AG09309 (cell line): ENCODE measurements around the gene TOM1.

ENCODE experiments used
- DNase-seq: peaks from one replicate; pipeline ENCODE4 v3.0.0-alpha.2; 2010; ENCODE audit warnings: low read depth
- H3K4me3 ChIP-seq: 2 replicates; pipeline ENCODE4 v1.5.1; 2011; ENCODE audit warnings: mild to moderate bottlenecking, low read depth, low read length, moderate library complexity; ENCODE audit not compliant: control insufficient read depth
- CTCF ChIP-seq: IDR thresholded peaks from 2 replicates; pipeline ENCODE4 v1.5.1; 2011; ENCODE audit warnings: mild to moderate bottlenecking, low read depth, low read length, inconsistent platforms; ENCODE audit not compliant: insufficient read depth, control insufficient read depth; ENCODE audit errors: missing control alignments

The TOM1 gene

GRCh38 chr22:35379146-35379993, 79.7 kb downstream of the TOM1 start:
- DNase-seq: no peak
- H3K4me3 ChIP-seq: no peak overlapping the region
- TF ChIP-seq CTCF: no peak

DNA sequence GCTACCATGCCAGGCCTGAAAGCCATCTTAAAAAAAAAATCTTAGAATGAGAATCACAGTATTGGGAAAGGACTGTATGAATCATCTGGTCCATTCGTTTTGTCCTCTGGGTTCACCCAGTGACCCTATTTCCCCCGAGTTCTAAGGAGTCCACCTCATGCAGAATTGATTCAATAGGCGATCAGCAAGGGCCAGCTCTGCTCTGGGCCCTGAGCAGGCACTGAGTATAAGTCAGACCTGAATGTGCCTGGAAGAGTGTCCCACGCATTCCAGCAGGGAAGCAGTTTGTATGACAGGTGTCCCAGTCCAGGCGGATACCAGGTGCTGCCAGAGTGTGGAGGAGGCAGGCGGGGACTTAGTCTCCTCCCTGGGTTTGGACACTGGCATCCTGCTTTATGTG, 80.3 kb downstream of the TOM1 start:
- DNase-seq: no peak
- no peak for TF ChIP-seq CTCF
- no peak overlapping the region for H3K4me3 ChIP-seq

DNA sequence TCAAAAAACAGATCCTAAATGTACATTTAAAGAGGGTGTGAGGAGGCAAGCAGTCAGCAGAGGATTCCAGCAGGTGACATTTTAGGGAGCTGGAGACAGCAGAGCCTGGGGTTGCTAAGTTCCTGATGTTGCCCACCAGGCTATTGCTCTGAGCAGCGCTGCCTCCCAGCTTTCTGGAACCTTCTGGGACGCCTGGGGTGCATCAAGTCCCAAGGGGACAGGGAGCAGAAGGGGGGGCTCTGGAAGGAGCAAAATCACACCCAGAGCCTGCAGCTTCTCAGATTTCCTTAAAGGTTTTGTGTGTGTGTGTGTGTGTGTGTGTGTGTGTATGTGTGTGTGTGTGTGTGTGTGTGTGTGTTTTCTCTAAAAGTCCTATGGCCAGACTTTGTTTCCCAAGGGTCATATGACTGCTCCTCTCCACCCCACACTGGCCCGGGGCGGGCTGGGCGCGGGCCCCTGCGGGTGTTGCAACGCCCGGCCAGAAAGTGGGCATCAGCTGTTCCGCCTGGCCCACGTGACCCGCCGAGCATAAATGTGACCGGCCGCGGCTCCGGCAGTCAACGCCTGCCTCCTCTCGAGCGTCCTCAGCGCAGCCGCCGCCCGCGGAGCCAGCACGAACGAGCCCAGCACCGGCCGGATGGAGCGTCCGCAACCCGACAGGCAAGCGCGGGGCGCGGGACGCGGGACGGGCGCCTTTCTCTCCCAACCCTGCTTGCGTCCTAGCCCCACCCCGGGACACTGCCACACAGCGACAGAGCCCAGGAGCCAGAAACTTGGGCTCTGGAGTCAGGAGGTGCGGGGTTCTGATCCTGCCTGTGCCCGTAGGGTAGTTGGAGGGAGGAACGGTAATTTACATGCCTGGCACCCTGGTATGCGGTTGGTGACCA, 81.1 kb downstream of the TOM1 start, which contains the start of gene HMOX1:
HMOX1 (plus strand) TSS at position 560 of the 887 bp plus-strand sequence; CDS start at position 638, 78 bp downstream.
- TF ChIP-seq CTCF: no peak
- peak; percentile 71 for DNase-seq
- peak within 1 kb of the TSS; percentile 59 for H3K4me3 ChIP-seq

DNA sequence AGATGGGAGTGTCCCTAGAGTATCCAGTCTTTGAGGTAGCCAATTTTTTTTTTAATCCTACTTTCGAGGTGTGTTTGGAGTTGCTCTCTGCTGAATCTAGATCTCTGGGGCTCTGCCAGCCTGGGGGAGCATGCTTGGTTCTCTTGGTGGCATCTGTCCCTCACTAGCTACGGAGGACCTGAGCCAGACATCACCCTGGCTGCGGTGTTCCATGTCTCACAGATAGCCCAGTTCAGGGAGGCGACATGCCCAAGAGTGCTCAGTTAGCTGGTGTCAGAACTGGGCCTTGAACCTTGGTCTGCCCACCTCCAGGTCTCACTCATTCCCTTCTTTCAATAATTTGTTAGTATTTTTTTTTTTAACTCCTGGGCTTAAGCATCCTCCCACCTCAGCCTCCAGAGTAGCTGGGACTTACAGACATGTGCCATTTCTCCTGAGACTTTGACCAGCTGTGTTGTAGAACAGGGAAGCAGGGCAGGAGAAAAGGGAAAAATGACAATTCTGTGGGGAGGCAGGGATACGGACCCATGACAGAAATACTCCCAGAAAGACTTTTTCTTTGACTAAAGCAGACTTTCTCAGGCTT, 81.8 kb downstream of the TOM1 start:
- no peak for DNase-seq
- no peak for TF ChIP-seq CTCF
- H3K4me3 ChIP-seq: peak overlapping the region; percentile 59

DNA sequence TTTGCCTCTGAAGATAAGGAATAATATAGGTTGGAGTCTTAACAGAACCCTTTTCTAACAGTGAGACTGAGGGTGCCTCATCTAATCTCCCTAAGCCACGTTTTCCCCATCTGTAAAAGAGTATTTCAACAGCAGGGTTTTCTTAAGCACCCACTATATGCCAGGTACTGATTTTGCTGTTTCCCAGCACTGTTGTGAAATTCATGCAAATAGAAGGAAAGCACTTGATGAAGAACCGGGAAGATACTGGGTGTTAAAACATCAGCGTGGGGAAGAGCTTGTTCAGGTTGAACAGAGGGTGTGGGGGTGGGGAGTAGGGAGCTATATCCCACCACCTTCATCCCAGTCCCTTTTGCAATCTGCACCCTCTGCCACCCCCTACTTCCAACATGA, 84.0 kb downstream of the TOM1 start:
- no peak for DNase-seq
- no peak overlapping the region for H3K4me3 ChIP-seq
- no peak for TF ChIP-seq CTCF

DNA sequence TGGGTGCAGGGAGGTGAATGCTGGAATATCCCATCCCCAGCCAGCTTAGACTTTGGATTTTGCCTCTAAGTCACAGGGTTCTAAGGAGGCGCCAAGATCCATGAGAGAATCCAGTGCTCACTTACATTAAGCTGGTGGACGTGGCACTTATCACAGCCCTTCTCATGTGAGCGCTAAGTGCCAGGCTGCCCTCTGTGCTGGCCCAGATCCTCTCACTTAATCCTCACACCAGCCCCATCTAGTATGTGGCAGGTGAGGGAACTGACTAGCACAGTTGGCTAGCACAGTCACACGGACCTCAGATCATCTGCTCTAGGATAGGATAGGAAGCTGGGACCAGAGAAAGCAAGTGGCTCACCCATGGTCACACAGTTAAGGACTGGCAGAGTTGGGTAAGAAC, 84.8 kb downstream of the TOM1 start:
- no peak for TF ChIP-seq CTCF
- no peak for DNase-seq
- H3K4me3 ChIP-seq: no peak overlapping the region
